ENCODE data around the gene MYL12A.

DNA sequence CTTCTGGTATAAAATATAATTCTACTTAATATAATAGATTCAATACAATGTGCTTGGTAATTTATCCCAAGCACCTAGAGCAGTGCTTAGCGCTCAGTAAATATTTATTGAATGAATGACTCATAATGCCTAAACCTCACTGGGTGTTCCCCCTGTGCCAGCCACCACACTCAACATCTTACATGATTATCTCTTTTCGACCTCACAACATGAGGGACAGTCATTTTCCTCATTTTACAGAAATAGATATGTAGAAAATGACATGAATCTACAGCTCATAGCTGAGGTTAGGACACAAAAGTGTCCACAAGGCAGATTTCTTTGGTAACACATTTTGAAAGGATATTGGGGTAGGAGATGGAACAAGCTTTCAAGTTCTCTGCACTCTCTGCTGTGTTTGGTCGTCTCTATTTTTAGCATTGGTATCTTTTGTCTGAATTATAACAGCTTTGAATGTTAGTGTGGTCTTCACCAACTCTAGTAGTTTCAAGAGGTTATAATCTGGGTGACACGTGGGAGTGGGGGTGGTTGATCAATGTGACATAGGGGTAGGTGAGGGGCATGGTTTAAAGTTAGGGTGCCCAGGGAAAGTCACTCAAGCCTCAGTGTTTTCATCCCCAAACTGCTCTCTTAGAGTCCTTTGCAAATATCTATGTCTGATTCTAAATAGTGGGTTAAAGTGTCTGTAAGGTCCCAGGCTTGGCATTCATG is 37.6 kb upstream of the MYL12A start:
- no peak for TF ChIP-seq RAD21 (IDR thresholded peaks at IDR 0.05)
- TF ChIP-seq, protein P1, sequence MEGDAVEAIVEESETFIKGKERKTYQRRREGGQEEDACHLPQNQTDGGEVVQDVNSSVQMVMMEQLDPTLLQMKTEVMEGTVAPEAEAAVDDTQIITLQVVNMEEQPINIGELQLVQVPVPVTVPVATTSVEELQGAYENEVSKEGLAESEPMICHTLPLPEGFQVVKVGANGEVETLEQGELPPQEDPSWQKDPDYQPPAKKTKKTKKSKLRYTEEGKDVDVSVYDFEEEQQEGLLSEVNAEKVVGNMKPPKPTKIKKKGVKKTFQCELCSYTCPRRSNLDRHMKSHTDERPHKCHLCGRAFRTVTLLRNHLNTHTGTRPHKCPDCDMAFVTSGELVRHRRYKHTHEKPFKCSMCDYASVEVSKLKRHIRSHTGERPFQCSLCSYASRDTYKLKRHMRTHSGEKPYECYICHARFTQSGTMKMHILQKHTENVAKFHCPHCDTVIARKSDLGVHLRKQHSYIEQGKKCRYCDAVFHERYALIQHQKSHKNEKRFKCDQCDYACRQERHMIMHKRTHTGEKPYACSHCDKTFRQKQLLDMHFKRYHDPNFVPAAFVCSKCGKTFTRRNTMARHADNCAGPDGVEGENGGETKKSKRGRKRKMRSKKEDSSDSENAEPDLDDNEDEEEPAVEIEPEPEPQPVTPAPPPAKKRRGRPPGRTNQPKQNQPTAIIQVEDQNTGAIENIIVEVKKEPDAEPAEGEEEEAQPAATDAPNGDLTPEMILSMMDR (IDR thresholded peaks at IDR 0.05; ENCODE audit: low read depth, low read length, missing input control), result no peak
- TF ChIP-seq YY1 (IDR thresholded peaks at IDR 0.05), result no peak
- peak; percentile 22 to 32 for TF ChIP-seq JUND (IDR thresholded peaks at IDR 0.05)
- no peak for TF ChIP-seq EGR1 (IDR thresholded peaks at IDR 0.05; ENCODE audit: low read depth in 2 of 2)
- no peak for TF ChIP-seq FOXA2 (IDR thresholded peaks at IDR 0.05)
- TF ChIP-seq TAF1 (conservative IDR thresholded peaks at IDR 0.05), result no peak
- no peak for TF ChIP-seq FOXA1 (IDR thresholded peaks at IDR 0.05)
- no peak for TF ChIP-seq GABPA (IDR thresholded peaks at IDR 0.05 in 1 of 2, conservative IDR thresholded peaks at IDR 0.05 in 1 of 2)
- TF ChIP-seq SP1 (IDR thresholded peaks at IDR 0.05), result no peak
- TF ChIP-seq, protein P2, sequence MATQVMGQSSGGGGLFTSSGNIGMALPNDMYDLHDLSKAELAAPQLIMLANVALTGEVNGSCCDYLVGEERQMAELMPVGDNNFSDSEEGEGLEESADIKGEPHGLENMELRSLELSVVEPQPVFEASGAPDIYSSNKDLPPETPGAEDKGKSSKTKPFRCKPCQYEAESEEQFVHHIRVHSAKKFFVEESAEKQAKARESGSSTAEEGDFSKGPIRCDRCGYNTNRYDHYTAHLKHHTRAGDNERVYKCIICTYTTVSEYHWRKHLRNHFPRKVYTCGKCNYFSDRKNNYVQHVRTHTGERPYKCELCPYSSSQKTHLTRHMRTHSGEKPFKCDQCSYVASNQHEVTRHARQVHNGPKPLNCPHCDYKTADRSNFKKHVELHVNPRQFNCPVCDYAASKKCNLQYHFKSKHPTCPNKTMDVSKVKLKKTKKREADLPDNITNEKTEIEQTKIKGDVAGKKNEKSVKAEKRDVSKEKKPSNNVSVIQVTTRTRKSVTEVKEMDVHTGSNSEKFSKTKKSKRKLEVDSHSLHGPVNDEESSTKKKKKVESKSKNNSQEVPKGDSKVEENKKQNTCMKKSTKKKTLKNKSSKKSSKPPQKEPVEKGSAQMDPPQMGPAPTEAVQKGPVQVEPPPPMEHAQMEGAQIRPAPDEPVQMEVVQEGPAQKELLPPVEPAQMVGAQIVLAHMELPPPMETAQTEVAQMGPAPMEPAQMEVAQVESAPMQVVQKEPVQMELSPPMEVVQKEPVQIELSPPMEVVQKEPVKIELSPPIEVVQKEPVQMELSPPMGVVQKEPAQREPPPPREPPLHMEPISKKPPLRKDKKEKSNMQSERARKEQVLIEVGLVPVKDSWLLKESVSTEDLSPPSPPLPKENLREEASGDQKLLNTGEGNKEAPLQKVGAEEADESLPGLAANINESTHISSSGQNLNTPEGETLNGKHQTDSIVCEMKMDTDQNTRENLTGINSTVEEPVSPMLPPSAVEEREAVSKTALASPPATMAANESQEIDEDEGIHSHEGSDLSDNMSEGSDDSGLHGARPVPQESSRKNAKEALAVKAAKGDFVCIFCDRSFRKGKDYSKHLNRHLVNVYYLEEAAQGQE (IDR thresholded peaks at IDR 0.05), result no peak
- no peak for TF ChIP-seq RXRA (IDR thresholded peaks at IDR 0.05)
- TF ChIP-seq, protein P3, sequence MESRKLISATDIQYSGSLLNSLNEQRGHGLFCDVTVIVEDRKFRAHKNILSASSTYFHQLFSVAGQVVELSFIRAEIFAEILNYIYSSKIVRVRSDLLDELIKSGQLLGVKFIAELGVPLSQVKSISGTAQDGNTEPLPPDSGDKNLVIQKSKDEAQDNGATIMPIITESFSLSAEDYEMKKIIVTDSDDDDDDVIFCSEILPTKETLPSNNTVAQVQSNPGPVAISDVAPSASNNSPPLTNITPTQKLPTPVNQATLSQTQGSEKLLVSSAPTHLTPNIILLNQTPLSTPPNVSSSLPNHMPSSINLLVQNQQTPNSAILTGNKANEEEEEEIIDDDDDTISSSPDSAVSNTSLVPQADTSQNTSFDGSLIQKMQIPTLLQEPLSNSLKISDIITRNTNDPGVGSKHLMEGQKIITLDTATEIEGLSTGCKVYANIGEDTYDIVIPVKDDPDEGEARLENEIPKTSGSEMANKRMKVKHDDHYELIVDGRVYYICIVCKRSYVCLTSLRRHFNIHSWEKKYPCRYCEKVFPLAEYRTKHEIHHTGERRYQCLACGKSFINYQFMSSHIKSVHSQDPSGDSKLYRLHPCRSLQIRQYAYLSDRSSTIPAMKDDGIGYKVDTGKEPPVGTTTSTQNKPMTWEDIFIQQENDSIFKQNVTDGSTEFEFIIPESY (IDR thresholded peaks at IDR 0.05), result no peak
- TF ChIP-seq, protein P4, sequence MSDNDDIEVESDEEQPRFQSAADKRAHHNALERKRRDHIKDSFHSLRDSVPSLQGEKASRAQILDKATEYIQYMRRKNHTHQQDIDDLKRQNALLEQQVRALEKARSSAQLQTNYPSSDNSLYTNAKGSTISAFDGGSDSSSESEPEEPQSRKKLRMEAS (IDR thresholded peaks at IDR 0.05), result no peak

All from liver (tissue), 3 donors.